ENCODE measurements around the gene USP17L20.
"Not testable (repeated sequence)": the region's sequence is repeated elsewhere in the genome, so short reads cannot be mapped to it uniquely, and the experiment has no call there.

- TF ChIP-seq, protein P1, sequence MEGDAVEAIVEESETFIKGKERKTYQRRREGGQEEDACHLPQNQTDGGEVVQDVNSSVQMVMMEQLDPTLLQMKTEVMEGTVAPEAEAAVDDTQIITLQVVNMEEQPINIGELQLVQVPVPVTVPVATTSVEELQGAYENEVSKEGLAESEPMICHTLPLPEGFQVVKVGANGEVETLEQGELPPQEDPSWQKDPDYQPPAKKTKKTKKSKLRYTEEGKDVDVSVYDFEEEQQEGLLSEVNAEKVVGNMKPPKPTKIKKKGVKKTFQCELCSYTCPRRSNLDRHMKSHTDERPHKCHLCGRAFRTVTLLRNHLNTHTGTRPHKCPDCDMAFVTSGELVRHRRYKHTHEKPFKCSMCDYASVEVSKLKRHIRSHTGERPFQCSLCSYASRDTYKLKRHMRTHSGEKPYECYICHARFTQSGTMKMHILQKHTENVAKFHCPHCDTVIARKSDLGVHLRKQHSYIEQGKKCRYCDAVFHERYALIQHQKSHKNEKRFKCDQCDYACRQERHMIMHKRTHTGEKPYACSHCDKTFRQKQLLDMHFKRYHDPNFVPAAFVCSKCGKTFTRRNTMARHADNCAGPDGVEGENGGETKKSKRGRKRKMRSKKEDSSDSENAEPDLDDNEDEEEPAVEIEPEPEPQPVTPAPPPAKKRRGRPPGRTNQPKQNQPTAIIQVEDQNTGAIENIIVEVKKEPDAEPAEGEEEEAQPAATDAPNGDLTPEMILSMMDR (IDR thresholded peaks at IDR 0.05 in 4 of 5, conservative IDR thresholded peaks at IDR 0.05 in 1 of 5): not testable (repeated sequence)
- TF ChIP-seq POLR2A (IDR thresholded peaks at IDR 0.05): not testable (repeated sequence)
Observed at GRCh38 chr4:9215105-9215504, 42.8 kb upstream of the USP17L20 start, which contains the start of gene USP17L11.
